ENCODE measurements around the gene LSM3.
"Not testable (repeated sequence)": the region's sequence is repeated elsewhere in the genome, so short reads cannot be mapped to it uniquely, and the experiment has no call there.

LSM3 gene

GRCh38 chr3:14222900-14223594, 44.4 kb downstream of the LSM3 start:
- DNase-seq: no peak

- DNase-seq: no peak
Measured at GRCh38 chr3:14223595-14223994, 45.0 kb downstream of the LSM3 start.

- DNase-seq: no peak
Measured at GRCh38 chr3:14224895-14225294, 46.3 kb downstream of the LSM3 start.

- no peak for DNase-seq
Measured at GRCh38 chr3:14225421-14225820, 46.8 kb downstream of the LSM3 start.

- not testable (repeated sequence) for DNase-seq
Measured at GRCh38 chr3:14226351-14226750, 47.7 kb downstream of the LSM3 start.

GRCh38 chr3:14227856-14228255, 49.2 kb downstream of the LSM3 start:
- DNase-seq: no peak

GRCh38 chr3:14228681-14229470, 50.3 kb downstream of the LSM3 start:
- no peak for DNase-seq

GRCh38 chr3:14229695-14230094, 51.1 kb downstream of the LSM3 start:
- not testable (repeated sequence) for DNase-seq

GRCh38 chr3:14230729-14231128, 52.1 kb downstream of the LSM3 start:
- DNase-seq: no peak

- no peak for DNase-seq
Measured at GRCh38 chr3:14231145-14231990, 52.8 kb downstream of the LSM3 start.

- DNase-seq: no peak
Measured at GRCh38 chr3:14231998-14232501, 53.4 kb downstream of the LSM3 start.

- DNase-seq: no peak
Measured at GRCh38 chr3:14234251-14235002, 55.8 kb downstream of the LSM3 start.

GRCh38 chr3:14235003-14235911, 56.6 kb downstream of the LSM3 start:
- no peak for DNase-seq

- no peak for DNase-seq
Measured at GRCh38 chr3:14235912-14236295, 57.3 kb downstream of the LSM3 start.

GRCh38 chr3:14236902-14237301, 58.3 kb downstream of the LSM3 start:
- DNase-seq: no peak

- DNase-seq: no peak
Measured at GRCh38 chr3:14237457-14237856, 58.8 kb downstream of the LSM3 start.

GRCh38 chr3:14238356-14238755, 59.7 kb downstream of the LSM3 start:
- DNase-seq: no peak

GRCh38 chr3:14238930-14239329, 60.3 kb downstream of the LSM3 start:
- no peak for DNase-seq

GRCh38 chr3:14239940-14240339, 61.3 kb downstream of the LSM3 start:
- DNase-seq: no peak

- no peak for DNase-seq
Measured at GRCh38 chr3:14240366-14240765, 61.7 kb downstream of the LSM3 start.

GRCh38 chr3:14241716-14242115, 63.1 kb downstream of the LSM3 start:
- DNase-seq: no peak

All from activated T-cell treated with anti-CD3 and anti-CD28 coated beads for 4 hours (primary cell).